Measurements from ENCODE around the gene LCN15.

DNA sequence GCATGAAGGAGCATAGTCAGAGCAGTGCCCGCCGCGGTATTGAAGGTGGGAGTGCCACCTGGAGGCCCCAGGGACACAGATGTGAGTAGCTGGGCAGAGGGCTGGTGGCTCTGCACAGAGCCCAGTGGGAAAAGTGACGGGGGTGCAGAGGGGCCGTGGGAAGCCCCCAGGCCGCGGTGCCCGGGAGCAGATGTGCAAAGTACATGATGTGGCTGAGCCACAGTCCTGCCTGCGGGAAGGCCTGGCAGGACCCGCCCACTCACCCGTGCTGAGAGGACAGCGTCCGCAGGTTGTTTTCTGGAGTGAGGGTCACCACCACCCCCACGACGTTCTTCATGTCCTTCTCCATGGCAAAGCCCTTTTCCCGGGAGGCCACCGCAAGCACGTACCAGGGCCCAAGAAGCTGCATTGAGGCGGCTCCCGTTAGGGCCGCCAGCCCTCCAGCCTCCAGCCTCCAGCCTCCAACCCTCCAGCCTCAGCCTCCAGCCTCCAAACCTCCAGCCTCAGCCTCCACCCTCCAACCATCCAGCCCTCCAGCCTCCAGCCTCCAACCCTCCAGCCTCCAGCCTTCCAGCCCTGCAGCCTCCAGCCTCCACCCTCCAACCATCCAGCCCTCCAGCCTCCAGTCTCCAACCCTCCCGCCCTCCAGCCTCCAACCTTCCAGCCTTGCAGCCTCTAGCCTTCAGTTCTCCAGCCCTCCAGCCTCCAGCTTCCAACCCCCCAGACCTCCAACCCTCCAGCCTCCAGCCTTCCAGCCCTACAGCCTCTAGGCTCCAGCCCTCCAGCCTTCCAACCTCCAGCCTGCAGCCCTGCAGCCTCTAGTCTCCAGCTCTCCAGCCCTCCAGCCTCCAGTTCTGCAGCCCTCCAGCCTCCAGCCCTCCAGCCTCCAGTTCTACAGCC is 16.9 kb downstream of the LCN15 start:
- TF ChIP-seq CTCF (IDR thresholded peaks at IDR 0.05) (no peak), POLR2A (IDR thresholded peaks at IDR 0.05) (no peak), EP300 (IDR thresholded peaks at IDR 0.05) (no peak)

Measured in tibial nerve (tissue), 4 donors.